Measurements from ENCODE around the gene PCBP3. TPM values are rescaled to one million over a fixed set of nuclear protein-coding genes. Genes with fewer than 3 reads are reported as not detected.
"Not testable (repeated sequence)": the region's sequence is repeated elsewhere in the genome, so short reads cannot be mapped to it uniquely, and the experiment has no call there.

Gene PCBP3
- total and polyA plus RNA-seq, 2 donors (not counting 3 experiments of a cell fraction or from before 2014, with no cell fraction given): 0.06 to 1.1 TPM

DNA sequence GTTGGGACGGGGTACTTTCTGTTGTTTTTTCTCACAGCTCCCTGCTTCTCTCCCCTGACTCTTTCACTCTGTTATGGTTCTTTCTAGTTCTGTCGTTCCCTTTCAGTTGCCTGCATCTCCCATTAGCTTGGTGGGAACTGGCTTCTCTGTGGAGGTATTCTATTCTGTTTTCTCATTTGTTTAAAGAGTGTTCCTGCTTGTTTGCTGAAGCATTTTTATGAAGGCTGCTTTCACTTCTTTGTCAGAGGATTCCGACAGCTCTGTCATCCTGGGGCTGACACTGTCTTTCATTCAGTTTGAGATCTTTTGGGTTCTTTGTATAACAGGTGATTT is 242.0 kb downstream of the PCBP3 start:
- no peak for DNase-seq (ENCODE audit: low read depth, low spot score)
- TF ChIP-seq, protein P1, sequence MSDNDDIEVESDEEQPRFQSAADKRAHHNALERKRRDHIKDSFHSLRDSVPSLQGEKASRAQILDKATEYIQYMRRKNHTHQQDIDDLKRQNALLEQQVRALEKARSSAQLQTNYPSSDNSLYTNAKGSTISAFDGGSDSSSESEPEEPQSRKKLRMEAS (IDR thresholded peaks at IDR 0.05; ENCODE audit: insufficient read depth, insufficient read length): no peak
- TF ChIP-seq POLR2AphosphoS5 (IDR thresholded peaks at IDR 0.05; ENCODE audit: insufficient read depth, low read depth, low read length): no peak
- Histone ChIP-seq H3K36me3 (ENCODE audit: control insufficient read depth in 2 of 2, extremely low read depth in 1 of 2, insufficient read depth in 2 of 2, low read length in 2 of 2) (no peaks in the 10 kb centered on the region), H3K27me3 (ENCODE audit: control insufficient read depth in 2 of 2, insufficient read depth in 2 of 2, low read length in 2 of 2) (peaks cover 0 to 3% of the 10 kb centered on the region in 2 experiments), H3K79me2 (ENCODE audit: control insufficient read depth, insufficient read depth, low read length) (no peaks in the 10 kb centered on the region), H3K4me1 (ENCODE audit: control insufficient read depth, extremely low read depth, insufficient read depth, low read length) (no peaks in the 10 kb centered on the region), H3K4me2 (ENCODE audit: insufficient read depth, low read length) (no peak overlapping the region), H3K9me3 (replicated peaks; ENCODE audit: control insufficient read depth, insufficient read depth, low read length) (no peaks in the 10 kb centered on the region), H3K9me1 (replicated peaks; ENCODE audit: control insufficient read depth, extremely low read depth, insufficient read depth, low read length) (no peaks in the 10 kb centered on the region), H2AFZ (ENCODE audit: low read depth, low read length) (no peak overlapping the region), H3K4me3 (replicated peaks in 1 of 3; ENCODE audit: insufficient read depth in 1 of 3, low read depth in 1 of 3, low read length in 3 of 3) (no peak overlapping the region), H4K20me1 (replicated peaks; ENCODE audit: control insufficient read depth, extremely low read depth, insufficient read depth, low read length) (no peaks in the 10 kb centered on the region), H3K9ac (replicated peaks; ENCODE audit: extremely low read depth, insufficient read depth, low read length) (no peak overlapping the region), H3K27ac (ENCODE audit: insufficient read depth, low read depth, low read length) (no peak overlapping the region)
- no peak for FAIRE-seq
- BruUV-seq (replicated peaks): no TSS peak
- dilution Hi-C loops (cut with MboI; ENCODE audit: extremely low pct_ligation_motif_present, low sequenced_read_pairs): no loop called here
- CTCF ChIA-PET: no interaction called here
- POLR2A ChIA-PET: no interaction called here
- intact Hi-C loops (cut with micrococcal nuclease): no loop called here

DNA sequence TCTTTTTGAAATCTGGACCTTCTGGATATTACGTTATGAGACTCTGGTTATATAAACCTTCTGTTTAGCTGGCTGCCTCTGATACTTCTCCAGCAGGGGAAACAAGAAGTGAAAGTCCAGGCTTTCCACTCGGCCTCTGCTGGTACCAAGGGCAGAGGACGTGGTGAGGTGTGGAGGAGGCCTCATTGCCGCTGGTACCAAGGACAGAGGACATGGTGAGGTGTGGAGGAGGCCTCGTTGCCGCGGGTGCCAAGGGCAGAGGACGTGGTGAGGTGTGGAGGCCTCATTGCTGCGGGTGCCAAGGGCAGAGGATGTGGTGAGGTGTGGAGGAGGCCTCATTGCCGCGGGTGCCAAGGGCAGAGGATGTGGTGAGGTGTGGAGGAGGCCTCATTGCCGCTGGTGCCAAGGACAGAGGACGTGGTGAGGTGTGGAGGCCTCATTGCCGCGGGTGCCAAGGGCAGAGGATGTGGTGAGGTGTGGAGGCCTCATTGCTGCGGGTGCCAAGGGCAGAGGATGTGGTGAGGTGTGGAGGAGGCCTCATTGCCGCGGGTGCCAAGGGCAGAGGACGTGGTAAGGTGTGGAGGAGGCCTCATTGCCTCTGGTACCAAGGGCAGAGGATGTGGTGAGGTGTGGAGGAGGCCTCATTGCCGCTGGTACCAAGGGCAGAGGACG is 242.5 kb downstream of the PCBP3 start:
- DNase-seq (ENCODE audit: low read depth, low spot score); H3K9me1 ChIP-seq (replicated peaks; ENCODE audit: control insufficient read depth, extremely low read depth, insufficient read depth, low read length); BruUV-seq (replicated peaks); H3K4me3 ChIP-seq (replicated peaks in 1 of 3; ENCODE audit: insufficient read depth in 1 of 3, low read depth in 1 of 3, low read length in 3 of 3); dilution Hi-C loops (cut with MboI; ENCODE audit: extremely low pct_ligation_motif_present, low sequenced_read_pairs); H3K27me3 ChIP-seq (ENCODE audit: control insufficient read depth in 2 of 2, insufficient read depth in 2 of 2, low read length in 2 of 2); CTCF ChIA-PET; H3K9ac ChIP-seq (replicated peaks; ENCODE audit: extremely low read depth, insufficient read depth, low read length); H4K20me1 ChIP-seq (replicated peaks; ENCODE audit: control insufficient read depth, extremely low read depth, insufficient read depth, low read length); H3K4me2 ChIP-seq (ENCODE audit: insufficient read depth, low read length); H2AFZ ChIP-seq (ENCODE audit: low read depth, low read length); FAIRE-seq; H3K9me3 ChIP-seq (replicated peaks; ENCODE audit: control insufficient read depth, insufficient read depth, low read length); H3K79me2 ChIP-seq (ENCODE audit: control insufficient read depth, insufficient read depth, low read length); POLR2A ChIA-PET; H3K36me3 ChIP-seq (ENCODE audit: control insufficient read depth in 2 of 2, extremely low read depth in 1 of 2, insufficient read depth in 2 of 2, low read length in 2 of 2); H3K4me1 ChIP-seq (ENCODE audit: control insufficient read depth, extremely low read depth, insufficient read depth, low read length); intact Hi-C loops (cut with micrococcal nuclease); H3K27ac ChIP-seq (ENCODE audit: insufficient read depth, low read depth, low read length): not testable (repeated sequence)

All from endothelial cell of umbilical vein (primary cell).